ENCODE data around the gene TMEM94. TPM values are rescaled to one million over a fixed set of nuclear protein-coding genes. Genes with fewer than 3 reads are reported as not detected.

TMEM94 gene
- total and polyA plus RNA-seq, 2 of the 13 experiments (the other 11 are each of a cell fraction or from before 2014, with no cell fraction given): 32.6 to 134 TPM

DNA sequence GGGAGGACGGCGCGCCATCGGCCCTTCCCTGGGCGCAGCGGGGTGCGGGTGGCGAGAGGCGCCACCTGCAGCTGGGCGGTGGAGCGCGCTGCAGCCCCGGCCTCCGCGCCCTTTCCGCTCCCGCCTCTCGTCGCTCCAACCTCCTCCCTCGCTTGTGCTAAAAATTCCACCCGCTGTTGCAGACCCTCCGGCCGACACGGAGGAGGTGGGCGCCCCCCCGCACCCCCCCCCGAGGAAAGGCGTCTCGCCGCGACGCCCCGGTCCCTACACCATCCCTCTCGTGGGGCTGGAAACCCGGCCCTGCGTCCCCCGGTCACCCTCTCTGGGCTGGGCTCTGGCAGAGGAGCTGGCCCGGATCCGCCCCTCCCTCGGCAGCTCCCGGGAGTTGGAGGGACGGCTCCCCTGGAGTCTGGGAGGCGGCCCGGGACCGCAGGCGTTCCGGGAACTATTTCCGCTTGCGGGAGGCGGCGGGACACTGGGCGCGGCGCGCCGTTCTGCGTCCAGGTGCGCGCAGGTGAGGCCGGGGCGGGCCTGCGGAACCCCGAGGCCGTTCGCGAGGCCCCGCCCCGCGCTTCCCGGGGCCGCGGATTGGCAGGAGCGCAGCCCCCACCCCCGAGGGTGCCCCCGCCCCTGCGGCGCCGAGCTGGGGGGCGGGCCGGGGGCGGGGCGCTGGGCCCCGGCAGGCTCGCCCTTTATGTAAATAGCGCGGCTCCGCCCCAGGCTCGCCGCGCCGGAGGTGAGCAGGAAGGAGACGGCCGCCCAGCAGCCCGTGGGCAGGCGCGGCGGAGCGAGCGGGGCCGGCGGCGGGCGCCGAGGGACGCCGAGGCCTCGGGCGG is 68.8 kb downstream of the TMEM94 start, which contains the start of gene LLGL2 (continued):
- TF ChIP-seq TSC22D2 (CRISPR knock-in tag; IDR thresholded peaks at IDR 0.05; ENCODE audit: borderline replicate concordance) (no peak), HOXD1 (CRISPR knock-in tag; IDR thresholded peaks at IDR 0.05) (peak; percentile 85; the same call in 1 of the 2 replicates), ERF (CRISPR knock-in tag; IDR thresholded peaks at IDR 0.05) (peak; percentile 72; the same call in 1 of the 2 replicates), CREB1 (IDR thresholded peaks at IDR 0.05) (no peak), CREB1 (CRISPR knock-in tag; IDR thresholded peaks at IDR 0.05) (no peak), ZNF530 (CRISPR knock-in tag; IDR thresholded peaks at IDR 0.05; ENCODE audit: low read depth) (no peak), MEIS2 (CRISPR knock-in tag; IDR thresholded peaks at IDR 0.05) (peak; percentile 66), ZSCAN30 (CRISPR knock-in tag; IDR thresholded peaks at IDR 0.05) (no peak), RELA (CRISPR knock-in tag; IDR thresholded peaks at IDR 0.05) (no peak), ZNF329 (CRISPR knock-in tag; IDR thresholded peaks at IDR 0.05; ENCODE audit: low read depth) (no peak; the same call in 1 of the 2 replicates), NR2F2 (IDR thresholded peaks at IDR 0.05; ENCODE audit: borderline replicate concordance, low read depth) (peak; percentile 14; the same call in 1 of the 2 replicates), ZNF564 (CRISPR knock-in tag; IDR thresholded peaks at IDR 0.05) (no peak), ZNF7 (CRISPR knock-in tag; IDR thresholded peaks at IDR 0.05) (no peak), ZNF746 (CRISPR knock-in tag; IDR thresholded peaks at IDR 0.05) (peak; percentile 71; the same call in 1 of the 2 replicates), ZNF354B (CRISPR knock-in tag; IDR thresholded peaks at IDR 0.05) (no peak), ZFP1 (CRISPR knock-in tag; IDR thresholded peaks at IDR 0.05) (0 out of 2 replicates have a peak, but pooled peaks have one; percentile 36), SKI (IDR thresholded peaks at IDR 0.05; ENCODE audit: partially characterized antibody) (peak; percentile 51), ESRRA (CRISPR knock-in tag; IDR thresholded peaks at IDR 0.05; ENCODE audit: low read depth) (peak; percentile 47; the same call in 1 of the 2 replicates), ZNF335 (CRISPR knock-in tag; IDR thresholded peaks at IDR 0.05) (no peak)
- TF ChIP-seq, protein P1, sequence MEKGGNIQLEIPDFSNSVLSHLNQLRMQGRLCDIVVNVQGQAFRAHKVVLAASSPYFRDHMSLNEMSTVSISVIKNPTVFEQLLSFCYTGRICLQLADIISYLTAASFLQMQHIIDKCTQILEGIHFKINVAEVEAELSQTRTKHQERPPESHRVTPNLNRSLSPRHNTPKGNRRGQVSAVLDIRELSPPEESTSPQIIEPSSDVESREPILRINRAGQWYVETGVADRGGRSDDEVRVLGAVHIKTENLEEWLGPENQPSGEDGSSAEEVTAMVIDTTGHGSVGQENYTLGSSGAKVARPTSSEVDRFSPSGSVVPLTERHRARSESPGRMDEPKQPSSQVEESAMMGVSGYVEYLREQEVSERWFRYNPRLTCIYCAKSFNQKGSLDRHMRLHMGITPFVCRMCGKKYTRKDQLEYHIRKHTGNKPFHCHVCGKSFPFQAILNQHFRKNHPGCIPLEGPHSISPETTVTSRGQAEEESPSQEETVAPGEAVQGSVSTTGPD (CRISPR knock-in tag; IDR thresholded peaks at IDR 0.05): no peak
- TF ChIP-seq, protein P2, sequence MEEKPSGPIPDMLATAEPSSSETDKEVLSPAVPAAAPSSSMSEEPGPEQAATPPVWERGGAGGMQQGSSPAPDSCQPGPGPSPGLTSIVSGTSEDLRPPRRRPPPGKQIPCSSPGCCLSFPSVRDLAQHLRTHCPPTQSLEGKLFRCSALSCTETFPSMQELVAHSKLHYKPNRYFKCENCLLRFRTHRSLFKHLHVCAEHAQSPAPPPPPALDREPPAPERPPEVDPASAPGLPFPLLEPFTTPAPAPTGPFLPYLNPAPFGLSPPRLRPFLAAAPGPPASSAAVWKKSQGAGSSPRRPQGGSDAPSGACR (CRISPR knock-in tag; IDR thresholded peaks at IDR 0.05): peak; percentile 86; the same call in 1 of the 2 replicates
- TF ChIP-seq, protein P3, sequence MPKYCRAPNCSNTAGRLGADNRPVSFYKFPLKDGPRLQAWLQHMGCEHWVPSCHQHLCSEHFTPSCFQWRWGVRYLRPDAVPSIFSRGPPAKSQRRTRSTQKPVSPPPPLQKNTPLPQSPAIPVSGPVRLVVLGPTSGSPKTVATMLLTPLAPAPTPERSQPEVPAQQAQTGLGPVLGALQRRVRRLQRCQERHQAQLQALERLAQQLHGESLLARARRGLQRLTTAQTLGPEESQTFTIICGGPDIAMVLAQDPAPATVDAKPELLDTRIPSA (CRISPR knock-in tag; IDR thresholded peaks at IDR 0.05; ENCODE audit: borderline replicate concordance): peak; percentile 94; the same call in 1 of the 2 replicates
- TF ChIP-seq, protein P4, sequence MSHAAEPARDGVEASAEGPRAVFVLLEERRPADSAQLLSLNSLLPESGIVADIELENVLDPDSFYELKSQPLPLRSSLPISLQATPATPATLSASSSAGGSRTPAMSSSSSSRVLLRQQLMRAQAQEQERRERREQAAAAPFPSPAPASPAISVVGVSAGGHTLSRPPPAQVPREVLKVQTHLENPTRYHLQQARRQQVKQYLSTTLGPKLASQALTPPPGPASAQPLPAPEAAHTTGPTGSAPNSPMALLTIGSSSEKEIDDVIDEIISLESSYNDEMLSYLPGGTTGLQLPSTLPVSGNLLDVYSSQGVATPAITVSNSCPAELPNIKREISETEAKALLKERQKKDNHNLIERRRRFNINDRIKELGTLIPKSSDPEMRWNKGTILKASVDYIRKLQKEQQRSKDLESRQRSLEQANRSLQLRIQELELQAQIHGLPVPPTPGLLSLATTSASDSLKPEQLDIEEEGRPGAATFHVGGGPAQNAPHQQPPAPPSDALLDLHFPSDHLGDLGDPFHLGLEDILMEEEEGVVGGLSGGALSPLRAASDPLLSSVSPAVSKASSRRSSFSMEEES (CRISPR knock-in tag; IDR thresholded peaks at IDR 0.05): no peak

Data from HepG2 (cell line).